Fibroblast of gingiva (primary cell): ENCODE measurements around the gene CFAP119.

Source experiments
- DNase-seq: peaks from one replicate; pipeline ENCODE4 v3.0.0-alpha.2; 2011; ENCODE audit warnings: low read depth

CFAP119 gene

DNA sequence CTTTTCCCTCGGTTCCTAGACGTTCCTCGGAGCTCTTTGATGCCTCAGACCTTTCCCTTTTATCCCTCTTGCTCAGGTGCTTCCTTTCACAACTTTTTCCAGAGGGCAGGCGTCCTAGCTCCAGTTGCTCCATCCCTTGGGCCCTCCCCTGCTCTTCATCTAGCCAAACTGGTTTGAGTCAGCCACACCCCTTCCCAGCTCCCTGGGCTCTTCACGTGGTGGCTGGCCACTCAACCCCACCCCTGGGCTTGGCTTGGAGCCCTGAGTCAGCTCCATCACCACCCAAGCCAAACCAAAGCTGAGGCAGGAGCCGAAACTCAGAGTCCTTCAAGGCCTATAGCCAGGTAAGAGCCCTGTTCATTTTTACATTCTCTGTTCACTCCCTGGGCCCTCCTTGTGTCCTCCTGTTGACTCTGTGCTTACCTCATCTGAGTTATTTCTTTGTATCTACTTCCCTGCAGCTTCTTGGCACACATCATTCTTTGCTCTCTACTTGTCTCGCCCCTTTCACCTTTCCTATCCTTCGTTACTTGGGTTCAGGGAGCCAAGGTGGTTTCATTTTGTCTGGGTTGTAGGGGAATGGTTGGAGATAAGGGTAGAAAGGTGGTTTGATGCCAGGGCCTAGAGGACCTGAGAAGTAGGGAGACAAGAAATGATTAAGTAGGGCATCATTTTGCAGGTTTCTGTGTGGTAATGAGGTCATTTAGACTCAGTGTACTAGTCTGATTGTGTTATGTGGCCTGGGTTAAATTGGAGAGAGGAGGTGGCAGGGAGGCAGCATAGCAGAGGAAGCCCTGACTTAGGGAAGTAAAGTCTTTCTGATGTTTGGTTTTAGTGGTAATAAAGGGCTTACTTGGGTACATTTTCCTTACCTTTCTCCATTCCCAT, 21.3 kb downstream of the CFAP119 start:
- peak; percentile 86 for DNase-seq

DNA sequence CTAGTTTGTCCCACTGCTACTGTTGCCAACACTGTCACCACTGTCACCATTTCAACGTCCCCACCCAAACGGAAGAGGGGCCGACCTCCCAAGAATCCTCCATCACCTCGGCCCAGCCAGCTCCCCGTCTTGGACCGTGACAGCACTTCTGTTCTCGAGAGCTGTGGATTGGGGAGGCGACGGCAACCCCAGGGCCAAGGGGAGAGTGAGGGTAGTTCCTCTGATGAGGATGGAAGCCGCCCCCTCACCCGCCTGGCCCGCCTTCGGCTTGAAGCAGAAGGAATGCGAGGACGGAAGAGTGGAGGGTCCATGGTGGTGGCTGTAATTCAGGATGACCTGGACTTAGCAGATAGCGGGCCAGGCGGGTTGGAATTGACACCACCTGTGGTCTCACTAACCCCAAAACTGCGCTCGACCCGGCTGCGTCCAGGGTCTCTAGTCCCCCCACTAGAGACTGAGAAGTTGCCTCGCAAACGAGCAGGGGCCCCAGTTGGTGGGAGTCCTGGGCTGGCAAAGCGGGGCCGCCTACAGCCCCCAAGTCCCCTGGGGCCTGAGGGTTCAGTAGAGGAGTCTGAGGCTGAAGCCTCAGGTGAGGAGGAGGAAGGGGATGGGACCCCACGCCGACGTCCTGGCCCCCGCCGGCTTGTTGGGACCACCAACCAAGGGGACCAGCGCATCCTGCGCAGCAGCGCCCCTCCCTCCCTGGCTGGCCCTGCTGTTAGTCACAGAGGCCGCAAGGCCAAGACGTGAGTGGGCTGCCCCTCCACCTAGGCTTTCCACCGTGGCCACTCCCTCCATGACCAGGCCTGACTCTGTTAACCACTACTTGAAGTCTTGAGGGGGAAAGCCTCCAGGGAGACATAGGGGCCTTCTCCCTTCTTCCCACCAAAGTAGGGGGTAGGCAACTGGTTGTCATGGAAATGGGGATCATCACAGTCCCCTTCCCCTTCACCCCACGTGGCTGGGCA, 22.6 kb downstream of the CFAP119 start:
- DNase-seq: no peak

DNA sequence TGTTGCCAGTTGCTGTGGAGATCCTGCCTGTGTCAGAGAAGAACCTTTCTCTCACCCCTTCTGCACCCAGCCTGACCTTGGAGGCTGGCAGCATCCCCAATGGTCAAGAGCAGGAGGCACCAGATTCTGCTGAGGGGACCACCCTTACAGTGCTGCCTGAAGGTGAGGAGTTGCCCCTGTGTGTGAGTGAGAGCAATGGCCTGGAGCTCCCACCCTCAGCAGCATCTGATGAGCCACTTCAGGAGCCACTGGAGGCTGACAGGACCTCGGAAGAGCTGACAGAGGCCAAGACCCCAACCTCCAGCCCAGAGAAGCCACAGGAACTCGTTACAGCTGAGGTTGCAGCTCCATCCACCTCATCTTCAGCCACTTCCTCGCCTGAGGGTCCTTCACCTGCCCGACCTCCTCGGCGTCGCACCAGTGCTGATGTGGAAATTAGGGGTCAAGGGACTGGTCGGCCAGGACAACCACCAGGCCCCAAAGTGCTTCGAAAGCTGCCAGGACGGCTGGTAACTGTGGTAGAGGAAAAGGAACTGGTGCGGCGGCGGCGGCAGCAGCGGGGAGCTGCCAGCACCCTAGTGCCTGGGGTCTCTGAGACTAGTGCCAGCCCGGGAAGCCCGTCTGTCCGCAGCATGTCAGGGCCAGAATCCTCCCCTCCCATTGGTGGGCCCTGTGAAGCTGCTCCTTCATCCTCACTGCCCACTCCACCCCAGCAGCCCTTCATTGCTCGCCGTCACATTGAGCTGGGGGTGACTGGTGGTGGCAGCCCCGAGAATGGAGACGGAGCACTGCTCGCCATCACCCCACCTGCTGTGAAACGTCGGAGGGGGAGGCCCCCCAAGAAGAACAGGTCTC, 23.8 kb downstream of the CFAP119 start:
- no peak for DNase-seq

DNA sequence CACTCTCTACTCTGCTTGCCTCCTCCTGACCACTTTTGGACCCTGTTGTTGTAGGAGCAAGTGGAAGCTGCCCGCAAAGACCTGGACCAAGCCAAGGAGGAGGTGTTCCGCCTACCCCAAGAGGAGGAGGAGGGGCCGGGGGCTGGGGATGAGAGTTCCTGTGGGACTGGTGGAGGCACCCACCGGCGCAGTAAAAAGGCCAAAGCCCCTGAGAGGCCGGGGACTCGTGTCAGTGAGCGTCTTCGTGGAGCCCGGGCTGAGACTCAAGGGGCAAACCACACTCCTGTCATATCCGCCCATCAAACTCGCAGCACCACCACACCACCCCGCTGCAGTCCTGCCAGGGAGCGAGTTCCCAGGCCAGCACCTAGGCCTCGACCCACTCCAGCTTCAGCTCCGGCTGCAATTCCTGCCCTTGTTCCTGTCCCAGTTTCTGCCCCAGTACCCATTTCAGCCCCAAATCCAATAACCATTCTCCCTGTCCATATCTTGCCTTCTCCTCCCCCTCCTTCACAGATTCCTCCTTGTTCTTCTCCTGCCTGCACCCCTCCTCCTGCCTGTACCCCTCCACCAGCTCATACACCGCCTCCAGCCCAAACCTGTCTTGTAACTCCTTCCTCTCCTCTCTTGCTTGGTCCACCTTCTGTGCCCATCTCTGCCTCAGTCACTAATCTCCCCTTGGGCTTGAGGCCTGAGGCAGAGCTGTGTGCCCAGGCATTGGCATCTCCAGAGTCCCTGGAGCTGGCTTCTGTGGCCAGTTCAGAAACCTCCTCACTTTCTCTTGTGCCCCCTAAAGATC, 24.7 kb downstream of the CFAP119 start:
- no peak for DNase-seq

GRCh38 chr16:30731411-30731810, 30.5 kb downstream of the CFAP119 start:
- DNase-seq: no peak

DNA sequence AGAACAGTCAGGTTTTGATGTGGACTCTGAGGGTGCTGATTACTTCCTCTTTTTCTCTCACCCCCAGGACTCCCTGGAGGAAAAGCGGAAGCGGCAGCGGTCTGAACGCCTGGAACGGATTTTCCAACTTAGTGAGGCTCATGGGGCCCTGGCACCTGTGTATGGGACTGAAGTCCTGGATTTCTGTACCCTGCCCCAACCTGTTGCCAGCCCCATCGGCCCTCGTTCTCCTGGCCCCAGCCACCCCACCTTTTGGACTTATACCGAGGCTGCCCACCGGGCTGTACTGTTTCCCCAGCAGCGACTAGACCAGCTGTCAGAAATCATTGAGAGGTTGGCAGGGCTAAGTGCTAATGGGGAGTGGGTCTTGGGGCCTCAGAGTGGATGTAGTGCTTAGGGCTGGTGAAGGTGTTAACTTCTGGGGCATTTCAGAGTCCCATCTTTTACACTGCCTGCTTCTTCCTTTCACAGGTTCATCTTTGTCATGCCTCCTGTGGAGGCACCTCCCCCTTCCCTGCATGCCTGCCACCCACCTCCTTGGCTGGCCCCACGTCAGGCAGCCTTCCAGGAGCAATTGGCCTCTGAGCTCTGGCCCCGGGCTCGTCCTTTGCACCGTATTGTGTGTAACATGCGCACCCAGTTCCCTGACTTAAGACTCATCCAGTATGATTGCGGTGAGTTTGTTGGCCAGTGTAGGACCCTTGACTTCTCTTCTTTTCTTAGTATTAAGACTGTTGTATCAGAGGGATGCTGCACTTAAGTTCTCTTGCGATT, 32.8 kb downstream of the CFAP119 start:
- DNase-seq: no peak

DNA sequence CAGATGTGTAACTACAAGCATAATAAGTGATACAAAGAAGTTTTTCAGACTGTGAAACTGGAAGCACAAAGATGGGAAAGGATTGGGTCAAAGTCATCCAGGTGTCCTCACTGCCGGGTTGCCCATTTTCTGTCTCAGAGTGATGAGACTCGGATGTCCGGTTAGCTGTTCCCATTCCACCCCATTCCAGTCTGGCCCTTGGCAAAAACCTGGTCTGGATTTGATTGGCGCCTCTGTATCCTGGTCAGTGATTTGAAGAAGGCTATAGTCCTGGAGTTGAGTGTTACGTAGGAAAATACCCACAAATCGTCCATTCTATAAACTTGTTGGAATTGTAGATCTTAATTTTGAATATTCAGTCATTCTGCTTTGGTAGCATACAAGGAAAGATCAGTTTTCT, 33.5 kb downstream of the CFAP119 start:
- no peak for DNase-seq

DNA sequence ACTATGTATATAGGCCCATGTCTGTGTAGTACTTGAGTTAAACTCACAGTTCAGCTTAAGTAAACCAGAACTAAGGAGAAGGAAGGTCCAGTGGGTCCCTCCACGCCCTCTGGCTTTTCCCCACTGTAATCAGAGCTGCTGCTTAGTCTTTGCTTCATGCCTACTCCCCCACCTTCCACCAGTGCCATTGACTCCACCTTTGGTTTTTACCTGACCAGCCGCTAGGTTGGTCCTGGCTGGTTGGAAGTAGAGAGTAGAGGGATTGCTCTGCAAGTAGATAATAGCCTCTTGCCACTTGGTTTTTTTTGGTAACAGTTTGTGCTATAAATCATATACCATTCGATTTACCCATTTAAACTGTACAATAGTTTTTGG, 36.5 kb downstream of the CFAP119 start:
- no peak for DNase-seq

- DNase-seq: no peak
Observed at GRCh38 chr16:30724641-30725417, 37.0 kb downstream of the CFAP119 start.

DNA sequence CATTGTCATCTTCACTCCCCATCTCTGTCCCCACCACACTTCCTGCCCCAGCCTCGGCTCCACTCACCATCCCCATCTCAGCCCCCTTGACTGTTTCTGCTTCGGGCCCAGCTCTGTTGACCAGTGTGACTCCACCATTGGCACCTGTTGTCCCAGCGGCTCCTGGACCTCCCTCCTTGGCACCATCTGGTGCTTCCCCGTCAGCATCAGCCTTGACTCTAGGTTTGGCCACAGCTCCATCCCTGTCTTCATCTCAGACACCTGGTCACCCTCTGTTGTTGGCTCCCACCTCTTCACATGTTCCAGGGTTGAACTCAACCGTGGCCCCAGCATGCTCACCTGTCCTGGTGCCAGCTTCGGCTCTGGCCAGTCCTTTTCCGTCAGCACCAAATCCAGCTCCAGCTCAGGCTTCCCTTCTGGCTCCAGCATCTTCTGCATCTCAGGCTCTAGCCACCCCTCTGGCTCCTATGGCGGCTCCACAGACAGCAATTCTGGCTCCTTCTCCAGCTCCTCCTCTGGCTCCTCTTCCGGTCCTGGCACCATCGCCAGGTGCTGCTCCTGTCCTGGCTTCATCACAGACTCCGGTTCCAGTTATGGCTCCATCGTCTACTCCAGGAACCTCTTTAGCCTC, 38.0 kb downstream of the CFAP119 start:
- DNase-seq: no peak

DNA sequence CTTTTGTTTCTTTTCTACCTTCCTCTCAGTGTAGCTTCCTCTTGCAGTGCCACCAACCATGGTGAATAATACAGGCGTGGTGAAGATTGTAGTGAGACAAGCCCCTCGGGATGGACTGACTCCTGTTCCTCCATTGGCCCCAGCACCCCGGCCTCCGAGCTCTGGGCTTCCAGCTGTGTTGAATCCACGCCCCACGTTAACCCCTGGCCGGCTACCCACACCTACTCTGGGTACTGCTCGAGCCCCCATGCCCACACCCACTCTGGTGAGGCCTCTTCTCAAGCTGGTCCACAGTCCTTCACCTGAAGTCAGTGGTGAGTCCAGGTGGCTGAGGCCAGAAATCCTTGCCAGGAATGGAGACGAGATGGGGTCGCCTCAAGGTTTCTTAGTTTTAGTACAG, 38.9 kb downstream of the CFAP119 start:
- no peak for DNase-seq

DNA sequence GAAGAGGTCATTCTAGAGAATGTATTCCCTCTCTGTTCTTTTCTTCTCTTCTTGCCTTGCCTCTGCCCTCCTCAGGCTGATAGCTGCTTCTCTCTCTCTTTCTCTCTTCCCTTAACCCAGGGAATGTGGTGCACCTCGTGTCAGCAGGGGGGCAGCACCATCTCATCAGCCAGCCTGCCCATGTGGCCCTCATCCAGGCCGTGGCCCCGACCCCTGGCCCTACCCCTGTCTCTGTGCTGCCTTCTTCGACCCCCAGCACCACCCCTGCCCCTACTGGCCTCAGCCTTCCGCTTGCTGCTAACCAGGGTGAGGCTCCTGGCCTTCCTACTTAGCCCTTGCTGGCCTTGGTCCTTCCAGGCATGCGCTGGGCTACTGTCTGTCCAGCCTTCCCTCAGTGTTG, 39.4 kb downstream of the CFAP119 start:
- DNase-seq: no peak

GRCh38 chr16:30721606-30722005, 40.3 kb downstream of the CFAP119 start:
- peak; percentile 62 for DNase-seq

GRCh38 chr16:30721167-30721566, 40.7 kb downstream of the CFAP119 start:
- DNase-seq: no peak

- DNase-seq: no peak
Observed at GRCh38 chr16:30720694-30721093, 41.2 kb downstream of the CFAP119 start.

GRCh38 chr16:30720086-30720485, 41.8 kb downstream of the CFAP119 start:
- no peak for DNase-seq

DNA sequence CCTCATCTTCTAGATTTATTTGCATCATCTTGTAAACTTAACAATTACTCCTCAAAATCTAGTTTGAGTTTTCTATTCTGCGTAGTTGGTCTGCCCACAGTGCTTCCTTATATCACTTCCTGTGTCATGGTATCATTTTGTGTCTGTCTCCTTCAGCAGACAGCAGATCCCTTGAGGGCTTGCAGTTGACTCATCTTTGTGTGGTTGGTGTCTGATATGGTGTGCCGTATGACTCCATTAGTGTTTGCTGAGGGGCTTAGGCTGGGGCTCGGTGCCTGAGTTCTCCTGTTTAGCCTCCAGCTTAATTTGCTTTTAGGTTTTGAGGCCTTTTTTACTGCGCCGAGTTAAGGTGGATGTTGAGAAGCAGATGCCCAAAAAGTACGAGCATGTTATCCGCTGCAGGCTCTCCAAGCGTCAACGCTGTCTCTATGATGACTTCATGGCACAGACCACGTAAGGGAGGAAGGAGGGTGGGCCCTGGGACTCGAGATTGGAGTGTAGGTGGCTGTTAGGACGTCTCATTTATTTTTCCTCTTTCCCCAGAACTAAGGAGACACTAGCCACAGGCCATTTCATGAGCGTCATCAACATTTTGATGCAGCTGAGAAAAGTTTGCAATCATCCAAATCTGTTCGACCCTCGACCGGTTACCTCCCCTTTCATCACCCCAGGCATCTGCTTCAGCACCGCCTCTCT, 46.0 kb downstream of the CFAP119 start:
- no peak for DNase-seq

DNA sequence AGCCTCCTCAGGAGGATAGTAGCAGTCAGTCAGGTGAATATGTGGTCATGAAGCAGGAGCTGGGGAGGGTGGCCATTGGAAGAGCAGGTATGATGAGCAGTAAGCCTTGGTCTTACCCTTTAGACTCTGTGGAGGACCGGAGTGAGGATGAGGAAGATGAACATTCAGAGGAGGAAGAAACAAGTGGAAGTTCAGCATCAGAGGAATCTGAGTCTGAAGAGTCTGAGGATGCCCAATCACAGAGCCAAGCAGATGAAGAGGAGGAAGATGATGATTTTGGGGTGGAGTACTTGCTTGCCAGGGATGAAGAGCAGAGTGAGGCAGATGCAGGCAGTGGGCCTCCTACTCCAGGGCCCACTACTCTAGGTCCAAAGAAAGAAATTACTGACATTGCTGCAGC, 50.1 kb downstream of the CFAP119 start:
- no peak for DNase-seq
